HG03520 (cell line): Measurements from ENCODE around the gene C11orf71.

Experiments
- ATAC-seq: cut with Tn5 transposase; IDR thresholded peaks from one replicate; pipeline ENCODE4 v1.9.1; 2021; ENCODE audit warnings: mild to moderate bottlenecking, moderate library complexity; ENCODE audit not compliant: unreplicated experiment

The C11orf71 gene

DNA sequence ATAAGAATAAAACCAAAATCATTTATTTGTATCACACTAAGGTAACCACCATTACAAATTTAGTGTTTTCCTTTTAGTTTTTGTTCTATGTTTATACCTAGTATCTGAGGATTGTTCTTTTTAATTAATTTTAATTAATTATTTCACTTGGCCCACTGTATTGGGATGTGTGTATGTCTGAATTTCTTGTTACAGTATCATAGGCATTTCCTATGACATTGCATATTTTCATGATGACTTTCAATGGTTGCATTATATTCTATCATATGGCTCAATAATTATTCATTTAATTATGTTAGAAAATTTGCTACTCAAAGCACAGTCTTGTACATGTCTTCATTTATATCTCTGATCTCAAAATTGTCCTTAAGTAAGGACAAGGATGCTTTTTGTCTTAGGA, 41.0 kb downstream of the C11orf71 start:
- no peak for ATAC-seq

- ATAC-seq = no peak
Observed at GRCh38 chr11:114358716-114359115, 41.6 kb downstream of the C11orf71 start.

DNA sequence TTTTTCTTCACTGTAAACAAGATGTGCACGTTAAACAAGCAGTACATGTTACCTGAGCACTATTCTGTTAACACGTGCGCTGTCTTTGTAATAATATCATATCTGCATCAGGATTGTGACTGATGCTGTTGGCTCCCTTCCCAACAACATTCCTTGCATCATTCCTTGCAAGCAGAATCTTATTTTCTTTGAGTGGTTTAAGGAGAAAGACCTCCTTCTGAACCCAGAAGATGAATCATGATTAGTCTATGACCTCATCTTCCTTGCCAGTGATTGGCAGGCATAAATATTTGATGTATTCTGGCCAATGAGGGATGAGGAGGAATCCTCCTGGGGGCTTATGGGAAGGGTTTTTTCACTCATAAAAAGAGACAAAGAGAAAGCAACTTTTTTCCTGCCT, 46.2 kb downstream of the C11orf71 start:
- no peak for ATAC-seq

DNA sequence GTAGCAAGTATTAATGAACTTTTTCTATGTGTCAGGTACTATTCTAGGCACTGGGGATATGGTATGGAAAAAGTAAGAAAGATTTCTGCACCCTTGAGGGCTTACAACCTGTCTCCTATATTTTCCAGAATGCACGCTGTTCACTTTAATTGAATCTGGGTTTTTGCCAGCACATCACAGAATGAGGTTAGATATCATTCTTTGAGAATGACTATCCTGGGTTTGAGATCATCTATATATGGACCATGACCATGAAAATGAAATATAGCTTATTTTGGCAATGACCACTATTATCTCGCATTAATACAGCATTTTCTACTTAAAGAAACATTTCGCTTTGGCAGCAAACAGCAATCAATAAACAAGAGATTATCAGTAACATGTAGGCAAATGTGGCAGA, 46.9 kb downstream of the C11orf71 start:
- no peak for ATAC-seq

GRCh38 chr11:114350022-114350421, 50.3 kb downstream of the C11orf71 start:
- ATAC-seq = no peak
